ENCODE data around the gene CELF2.

The CELF2 gene

GRCh38 chr10:11076221-11076620, 58.5 kb downstream of the CELF2 start:
- Histone ChIP-seq H3K27ac (ENCODE audit: low read length) (no peak overlapping the region), H3K9ac (ENCODE audit: low read depth, low read length) (no peak overlapping the region), H3K9me3 (ENCODE audit: insufficient read depth, low read length, severe bottlenecking) (no peaks in the 10 kb centered on the region), H4K20me1 (ENCODE audit: insufficient read depth, low read length) (no peaks in the 10 kb centered on the region), H3K4me3 (ENCODE audit: low read depth in 1 of 2, low read length in 2 of 2) (no peak overlapping the region), H3K4me2 (ENCODE audit: insufficient read depth, low read length) (no peak overlapping the region), H3K4me1 (ENCODE audit: insufficient read depth, low read length) (no peaks in the 10 kb centered on the region), H3K27me3 (ENCODE audit: insufficient read depth, low read length, poor library complexity) (no peaks in the 10 kb centered on the region), H3K36me3 (ENCODE audit: insufficient read depth, low read length) (no peaks in the 10 kb centered on the region), H2AFZ (ENCODE audit: low read depth, low read length) (no peak overlapping the region), H3K79me2 (ENCODE audit: insufficient read depth, low read length) (no peaks in the 10 kb centered on the region)
- ATAC-seq (ENCODE audit: insufficient read depth, low read depth) (no peak), DNase-seq (no peak)
- TF ChIP-seq EZH2 (IDR thresholded peaks at IDR 0.05; ENCODE audit: borderline replicate concordance, low read depth, low read length, severe bottlenecking) (no peak), CTCF (IDR thresholded peaks at IDR 0.05; ENCODE audit: borderline replicate concordance, extremely low read depth, low read length, poor library complexity, severe bottlenecking) (no peak)

DNA sequence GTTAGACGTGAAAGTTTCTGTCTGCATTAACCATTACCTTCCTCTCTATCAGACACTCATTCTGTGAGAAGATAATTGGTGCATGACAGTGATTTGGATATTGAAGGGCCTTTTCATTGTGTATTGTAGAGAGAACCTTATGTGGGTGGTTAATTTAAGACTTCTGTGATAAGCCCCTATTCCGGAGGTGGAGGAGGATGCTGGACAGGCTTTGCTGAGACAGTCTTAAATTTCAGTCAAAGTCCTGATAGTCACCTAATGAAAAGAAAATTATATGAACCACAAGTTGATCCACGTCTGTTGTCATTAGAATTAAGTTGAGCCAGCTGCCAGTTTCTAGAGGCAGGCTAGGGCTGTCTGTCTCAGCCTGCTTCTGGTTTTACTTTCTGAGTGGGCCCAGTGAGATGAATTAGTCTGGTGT, 62.9 kb downstream of the CELF2 start:
- no peak overlapping the region for H3K4me2 ChIP-seq (ENCODE audit: insufficient read depth, low read length)

DNA sequence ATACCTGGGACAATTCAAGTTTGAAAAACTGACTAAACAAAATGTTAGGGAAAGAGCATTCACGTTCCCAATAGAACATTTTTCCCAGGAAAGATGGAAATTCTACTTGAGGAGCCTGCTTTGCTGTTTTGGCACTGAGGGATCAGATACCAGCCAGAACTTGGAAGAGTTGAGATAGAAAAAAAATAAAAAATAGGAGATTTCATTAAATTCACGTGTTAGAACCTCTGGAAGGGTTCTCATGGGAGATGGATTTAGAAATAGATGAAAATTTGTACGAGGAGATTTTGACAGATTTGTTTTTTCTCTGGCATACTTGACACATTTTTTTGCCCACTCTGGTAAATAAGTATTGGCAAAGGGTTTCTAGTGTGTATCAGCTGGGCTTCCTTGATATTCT, 63.7 kb downstream of the CELF2 start:
- no peaks in the 10 kb centered on the region for H3K9me3 ChIP-seq (ENCODE audit: insufficient read depth, low read length, severe bottlenecking)
- no peaks in the 10 kb centered on the region for H3K36me3 ChIP-seq (ENCODE audit: insufficient read depth, low read length)
- no peak overlapping the region for H2AFZ ChIP-seq (ENCODE audit: low read depth, low read length)
- no peaks in the 10 kb centered on the region for H4K20me1 ChIP-seq (ENCODE audit: insufficient read depth, low read length)
- H3K4me1 ChIP-seq (ENCODE audit: insufficient read depth, low read length) = no peaks in the 10 kb centered on the region
- no peak for TF ChIP-seq EZH2 (IDR thresholded peaks at IDR 0.05; ENCODE audit: borderline replicate concordance, low read depth, low read length, severe bottlenecking)
- TF ChIP-seq CTCF (IDR thresholded peaks at IDR 0.05; ENCODE audit: borderline replicate concordance, extremely low read depth, low read length, poor library complexity, severe bottlenecking) = no peak
- no peak overlapping the region for H3K4me2 ChIP-seq (ENCODE audit: insufficient read depth, low read length)
- no peaks in the 10 kb centered on the region for H3K79me2 ChIP-seq (ENCODE audit: insufficient read depth, low read length)
- ATAC-seq (ENCODE audit: insufficient read depth, low read depth) (no peak), DNase-seq (no peak)
- no peak overlapping the region for H3K4me3 ChIP-seq (ENCODE audit: low read depth in 1 of 2, low read length in 2 of 2)
- H3K9ac ChIP-seq (ENCODE audit: low read depth, low read length) = no peak overlapping the region
- H3K27ac ChIP-seq (ENCODE audit: low read length) = no peak overlapping the region
- H3K27me3 ChIP-seq (ENCODE audit: insufficient read depth, low read length, poor library complexity) = no peaks in the 10 kb centered on the region

More for the DNA sequence above, 62.9 kb downstream of the CELF2 start:
- no peaks in the 10 kb centered on the region for H4K20me1 ChIP-seq (ENCODE audit: insufficient read depth, low read length)
- TF ChIP-seq EZH2 (IDR thresholded peaks at IDR 0.05; ENCODE audit: borderline replicate concordance, low read depth, low read length, severe bottlenecking) = no peak
- no peak for TF ChIP-seq CTCF (IDR thresholded peaks at IDR 0.05; ENCODE audit: borderline replicate concordance, extremely low read depth, low read length, poor library complexity, severe bottlenecking)
- no peak overlapping the region for H2AFZ ChIP-seq (ENCODE audit: low read depth, low read length)
- ATAC-seq (ENCODE audit: insufficient read depth, low read depth) = no peak
- no peaks in the 10 kb centered on the region for H3K27me3 ChIP-seq (ENCODE audit: insufficient read depth, low read length, poor library complexity)
- H3K79me2 ChIP-seq (ENCODE audit: insufficient read depth, low read length) = no peaks in the 10 kb centered on the region
- no peak overlapping the region for H3K9ac ChIP-seq (ENCODE audit: low read depth, low read length)
- H3K27ac ChIP-seq (ENCODE audit: low read length) = no peak overlapping the region
- H3K36me3 ChIP-seq (ENCODE audit: insufficient read depth, low read length) = no peaks in the 10 kb centered on the region
- H3K4me3 ChIP-seq (ENCODE audit: low read depth in 1 of 2, low read length in 2 of 2) = no peak overlapping the region
- no peaks in the 10 kb centered on the region for H3K9me3 ChIP-seq (ENCODE audit: insufficient read depth, low read length, severe bottlenecking)
- no peaks in the 10 kb centered on the region for H3K4me1 ChIP-seq (ENCODE audit: insufficient read depth, low read length)
- no peak for DNase-seq

- H3K4me3 ChIP-seq (ENCODE audit: low read depth in 1 of 2, low read length in 2 of 2) = no peak overlapping the region
- H3K36me3 ChIP-seq (ENCODE audit: insufficient read depth, low read length) = no peaks in the 10 kb centered on the region
- no peak overlapping the region for H3K27ac ChIP-seq (ENCODE audit: low read length)
- H3K79me2 ChIP-seq (ENCODE audit: insufficient read depth, low read length) = no peaks in the 10 kb centered on the region
- H3K4me2 ChIP-seq (ENCODE audit: insufficient read depth, low read length) = no peak overlapping the region
- H2AFZ ChIP-seq (ENCODE audit: low read depth, low read length) = no peak overlapping the region
- no peaks in the 10 kb centered on the region for H3K4me1 ChIP-seq (ENCODE audit: insufficient read depth, low read length)
- no peak overlapping the region for H3K9ac ChIP-seq (ENCODE audit: low read depth, low read length)
- no peaks in the 10 kb centered on the region for H4K20me1 ChIP-seq (ENCODE audit: insufficient read depth, low read length)
- no peaks in the 10 kb centered on the region for H3K27me3 ChIP-seq (ENCODE audit: insufficient read depth, low read length, poor library complexity)
- TF ChIP-seq EZH2 (IDR thresholded peaks at IDR 0.05; ENCODE audit: borderline replicate concordance, low read depth, low read length, severe bottlenecking) (no peak), CTCF (IDR thresholded peaks at IDR 0.05; ENCODE audit: borderline replicate concordance, extremely low read depth, low read length, poor library complexity, severe bottlenecking) (no peak)
- no peak for ATAC-seq (ENCODE audit: insufficient read depth, low read depth)
- no peaks in the 10 kb centered on the region for H3K9me3 ChIP-seq (ENCODE audit: insufficient read depth, low read length, severe bottlenecking)
- no peak for DNase-seq
Measured at GRCh38 chr10:11082526-11082925, 64.9 kb downstream of the CELF2 start.

Data from DND-41 (cell line).